Measurements from ENCODE around the gene NT5DC4.
A peak's percentile ranks its signal among the peaks of the same experiment; 100 is the strongest.

The NT5DC4 gene

DNA sequence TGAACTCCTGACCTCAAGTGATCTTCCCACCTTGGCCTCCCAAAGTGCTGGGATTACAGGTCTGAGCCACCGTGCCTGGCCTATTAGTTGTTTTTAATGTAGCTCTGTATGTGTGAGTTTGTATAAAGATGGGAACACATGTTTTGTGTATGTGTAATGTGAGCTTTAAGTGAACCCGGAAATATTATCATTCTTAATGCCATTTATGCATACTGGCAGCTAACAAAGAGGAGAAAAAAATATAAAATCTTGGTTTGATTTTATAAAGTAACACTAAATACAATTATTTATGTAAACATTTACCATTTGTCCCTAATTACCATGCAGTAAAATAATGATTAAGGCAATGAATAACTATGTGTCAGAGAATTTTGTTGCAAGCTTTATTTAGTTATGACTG lies 52.7 kb downstream of the NT5DC4 start:
- ATAC-seq (no peak), DNase-seq (no peak)
- H3K4me1 Mint-ChIP-seq: peaks cover 12% of the 10 kb centered on the region
- H3K27me3 Mint-ChIP-seq: peaks cover 13% of the 10 kb centered on the region
- no peak overlapping the region for H3K27ac Mint-ChIP-seq
- peaks cover 10 to 15% of the 10 kb centered on the region in 2 donors for H3K9me3 Mint-ChIP-seq
- no peak overlapping the region for H3K4me3 Mint-ChIP-seq

DNA sequence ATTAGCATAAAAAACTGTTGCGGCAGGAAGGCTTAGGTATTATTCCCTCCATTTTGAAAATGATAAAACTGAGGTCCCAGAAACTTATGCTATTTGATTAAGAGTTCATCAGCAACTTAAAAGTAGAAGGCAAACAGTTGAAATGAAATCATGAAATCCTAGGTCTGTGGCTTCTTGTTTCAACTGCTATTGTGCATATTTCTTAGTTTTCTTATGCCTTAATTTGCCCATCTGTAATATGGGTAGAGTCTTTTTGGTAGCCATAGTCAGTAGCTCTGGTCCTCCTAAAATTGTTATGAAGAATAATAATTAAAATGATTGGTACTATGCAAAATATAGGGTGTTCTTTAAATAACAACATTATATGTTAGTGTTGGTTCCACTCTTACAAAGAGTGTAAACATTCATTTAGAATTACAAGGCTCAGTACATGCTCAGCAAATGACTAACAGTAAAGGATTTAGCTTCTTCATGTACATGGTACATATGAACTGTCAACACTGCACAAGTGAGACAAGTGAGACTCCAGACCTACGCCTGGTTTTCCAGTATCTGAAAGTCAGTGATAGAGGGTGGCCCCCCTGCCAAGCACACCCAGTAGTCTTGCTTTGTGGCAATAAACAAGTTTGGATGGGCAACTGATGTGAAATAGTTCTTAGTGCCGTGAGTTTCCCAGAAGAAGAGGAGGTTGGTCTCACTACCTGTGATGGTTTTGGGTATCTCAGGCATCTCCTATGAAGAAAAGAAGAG lies 53.9 kb downstream of the NT5DC4 start:
- H3K4me1 Mint-ChIP-seq: peaks cover 12% of the 10 kb centered on the region
- H3K4me3 Mint-ChIP-seq: no peak overlapping the region
- ATAC-seq (no peak), DNase-seq (no peak)
- peaks cover 10 to 15% of the 10 kb centered on the region in 2 donors for H3K9me3 Mint-ChIP-seq
- peaks cover 21% of the 10 kb centered on the region for H3K27me3 Mint-ChIP-seq
- no peak overlapping the region for H3K27ac Mint-ChIP-seq

DNA sequence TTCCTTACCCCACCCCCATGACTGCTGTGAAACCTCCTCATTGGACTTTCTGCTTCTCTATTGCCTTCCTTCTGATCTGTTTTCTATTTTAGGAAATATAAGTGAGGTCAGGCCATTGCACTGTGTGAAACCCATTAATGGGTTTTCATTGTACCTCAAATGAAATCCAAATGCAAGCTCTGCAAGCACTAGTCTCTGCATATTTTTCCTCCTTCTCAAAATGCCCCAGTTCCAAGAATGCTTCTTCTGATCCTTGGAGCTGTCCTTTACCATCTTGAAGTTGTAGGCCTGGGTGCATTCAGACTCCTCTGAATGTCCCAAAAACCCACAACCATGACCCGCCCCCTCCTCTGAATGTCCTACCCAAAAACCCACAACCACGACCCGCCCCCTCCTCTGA lies 55.3 kb downstream of the NT5DC4 start:
- no peak overlapping the region for H3K27ac Mint-ChIP-seq
- peaks cover 10 to 15% of the 10 kb centered on the region in 2 donors for H3K9me3 Mint-ChIP-seq
- no peak overlapping the region for H3K4me3 Mint-ChIP-seq
- H3K27me3 Mint-ChIP-seq: peaks cover 21% of the 10 kb centered on the region
- peaks cover 12% of the 10 kb centered on the region for H3K4me1 Mint-ChIP-seq
- no peak for DNase-seq
- ATAC-seq: peak; percentile 18

DNA sequence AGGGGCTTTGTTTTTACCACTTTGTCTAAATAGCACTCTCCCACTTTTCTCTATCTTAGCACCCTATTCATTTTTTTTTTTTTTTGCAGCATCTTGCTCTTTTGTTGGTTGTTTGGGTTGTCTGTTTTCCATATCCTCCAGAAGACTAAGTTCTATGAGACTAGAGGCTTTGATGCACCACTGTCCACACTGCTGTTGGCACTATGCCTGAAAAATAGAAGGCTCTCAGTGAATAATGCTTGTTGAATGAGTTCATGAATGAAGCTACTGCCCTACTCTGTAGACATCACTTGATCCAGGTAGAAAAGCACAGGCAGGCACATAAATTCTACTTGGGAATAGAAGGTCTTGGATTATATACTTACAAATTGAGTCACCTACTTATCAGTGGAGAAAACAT lies 56.2 kb downstream of the NT5DC4 start:
- DNase-seq (no peak), ATAC-seq (no peak)
- Mint-ChIP-seq H3K4me3 (peak overlapping the region in 1 of 2 donors; percentile 57), H3K27me3 (peaks cover 28% of the 10 kb centered on the region), H3K9me3 (peaks cover 10 to 15% of the 10 kb centered on the region in 2 donors), H3K27ac (peak overlapping the region; percentile 47 to 60), H3K4me1 (peaks cover 12% of the 10 kb centered on the region)

DNA sequence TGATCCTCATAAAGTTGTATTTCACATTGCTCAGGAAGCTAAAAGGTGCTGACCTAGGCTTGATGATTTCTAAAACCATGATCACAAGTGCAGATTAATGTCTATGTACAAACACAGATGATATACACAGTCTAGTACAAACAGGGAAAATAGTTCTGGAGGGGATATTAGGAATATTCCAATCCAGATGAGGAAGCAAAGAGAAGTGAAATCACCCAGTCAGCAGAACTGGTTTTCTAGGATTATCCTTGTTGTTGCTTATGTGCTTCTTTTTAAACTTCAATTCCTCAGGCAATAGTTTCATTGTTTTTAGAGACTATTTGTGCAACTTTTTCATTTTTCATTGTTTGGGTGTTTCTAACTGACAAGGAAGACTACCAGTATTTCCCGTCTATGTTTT lies 58.8 kb downstream of the NT5DC4 start:
- DNase-seq (no peak), ATAC-seq (no peak)
- peaks cover 12% of the 10 kb centered on the region for H3K4me1 Mint-ChIP-seq
- H3K4me3 Mint-ChIP-seq: no peak overlapping the region
- H3K27ac Mint-ChIP-seq: no peak overlapping the region
- H3K9me3 Mint-ChIP-seq: peaks cover 10 to 15% of the 10 kb centered on the region in 2 donors
- peaks cover 47% of the 10 kb centered on the region for H3K27me3 Mint-ChIP-seq

DNA sequence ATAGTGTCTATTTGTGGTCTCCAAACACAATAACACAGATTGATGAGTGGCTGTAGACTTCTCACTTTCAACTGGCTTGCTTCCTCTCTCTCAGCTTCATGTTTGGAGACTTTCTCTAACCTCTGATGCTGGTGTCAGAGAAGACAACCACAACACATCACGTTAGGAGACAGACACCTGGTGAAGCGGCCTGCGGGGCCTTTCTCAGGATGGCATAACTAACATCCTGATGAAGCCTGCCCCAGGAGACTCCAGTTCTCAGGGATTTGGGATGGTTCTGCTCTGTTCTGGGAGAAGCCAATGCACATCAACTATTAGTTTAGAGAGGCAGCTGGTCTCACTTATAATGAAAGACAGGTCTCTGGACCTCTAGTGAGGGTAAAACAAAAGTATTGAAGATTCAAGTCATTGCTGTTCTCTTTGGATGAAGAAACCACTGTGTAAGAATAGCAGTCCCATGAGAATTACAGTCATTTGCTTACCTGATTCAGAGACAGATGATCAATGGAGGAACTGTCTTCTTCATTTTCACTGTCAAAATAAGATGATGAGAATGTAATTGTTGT lies 61.5 kb downstream of the NT5DC4 start:
- ATAC-seq: no peak
- H3K27ac Mint-ChIP-seq: no peak overlapping the region

GRCh38 chr2:112783187-112783714 lies 62.4 kb downstream of the NT5DC4 start:
- no peak for ATAC-seq
- no peak for DNase-seq
- no peak overlapping the region for H3K27ac Mint-ChIP-seq
- no peaks in the 10 kb centered on the region for H3K9me3 Mint-ChIP-seq
- H3K4me1 Mint-ChIP-seq: no peaks in the 10 kb centered on the region
- H3K27me3 Mint-ChIP-seq: peaks cover 54% of the 10 kb centered on the region
- no peak overlapping the region for H3K4me3 Mint-ChIP-seq

More for the DNA sequence above, 61.5 kb downstream of the NT5DC4 start:
- H3K4me3 Mint-ChIP-seq: no peak overlapping the region
- DNase-seq: no peak
- H3K9me3 Mint-ChIP-seq: peaks cover 3 to 4% of the 10 kb centered on the region in 2 donors
- peaks cover 5% of the 10 kb centered on the region for H3K4me1 Mint-ChIP-seq
- peaks cover 59% of the 10 kb centered on the region for H3K27me3 Mint-ChIP-seq

DNA sequence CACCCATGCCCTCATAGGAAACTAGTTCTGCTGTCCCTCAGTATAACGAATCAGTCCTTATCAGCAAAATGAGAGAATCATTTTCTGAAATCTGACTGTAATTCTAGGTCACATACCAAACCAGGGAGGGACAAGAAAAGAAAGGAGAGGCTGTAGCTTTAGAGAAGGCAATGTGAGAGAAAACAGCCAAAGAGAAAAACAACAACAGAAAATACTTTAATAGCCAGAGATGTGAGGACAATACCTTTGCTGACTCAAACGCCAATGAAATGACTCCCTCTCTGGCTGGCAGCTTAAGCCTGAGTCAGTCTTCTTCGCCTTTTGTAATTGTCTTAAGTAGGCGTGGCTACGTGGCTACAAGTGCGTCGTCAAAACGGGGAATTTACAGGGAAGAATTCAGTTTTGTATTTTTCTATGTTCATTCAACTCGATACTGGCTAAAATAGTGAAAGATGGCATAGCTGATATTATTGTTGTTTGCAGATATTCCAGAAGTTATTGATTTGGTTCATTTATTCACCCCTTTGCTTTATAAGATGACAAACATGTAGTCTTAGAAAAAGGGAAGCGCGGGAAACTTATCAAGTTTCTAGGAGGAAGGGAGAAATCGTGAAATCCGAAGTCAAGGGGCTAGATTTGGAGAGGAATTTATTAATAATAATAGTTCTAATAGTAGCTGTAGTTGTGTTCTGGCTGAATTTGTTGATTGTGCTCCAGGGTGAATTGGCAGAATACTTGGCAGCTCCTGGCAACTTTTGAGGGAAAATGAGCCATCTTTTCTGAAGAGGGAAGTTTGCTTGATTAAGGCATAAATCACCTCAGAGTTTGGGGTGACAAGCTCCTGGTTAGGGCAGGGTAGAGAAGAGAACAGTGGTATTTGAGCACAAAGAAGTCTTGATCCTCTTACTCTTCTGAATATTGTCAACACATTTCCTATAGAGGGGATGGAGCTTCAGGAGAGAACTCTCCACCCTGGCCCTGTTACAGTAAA lies 63.7 kb downstream of the NT5DC4 start, which contains the start of gene IL1A:
IL1A (minus strand) TSS at position 295 of the 991 bp plus-strand sequence. CDS start 723 bp downstream, outside the sequence.
- H3K4me1 Mint-ChIP-seq: no peaks in the 10 kb centered on the region
- no peak for ATAC-seq
- H3K4me3 Mint-ChIP-seq: no peak within 1 kb of the TSS
- no peak for DNase-seq
- no peaks in the 10 kb centered on the region for H3K9me3 Mint-ChIP-seq
- peaks cover 54% of the 10 kb centered on the region for H3K27me3 Mint-ChIP-seq
- H3K27ac Mint-ChIP-seq: no peak within 1 kb of the TSS

DNA sequence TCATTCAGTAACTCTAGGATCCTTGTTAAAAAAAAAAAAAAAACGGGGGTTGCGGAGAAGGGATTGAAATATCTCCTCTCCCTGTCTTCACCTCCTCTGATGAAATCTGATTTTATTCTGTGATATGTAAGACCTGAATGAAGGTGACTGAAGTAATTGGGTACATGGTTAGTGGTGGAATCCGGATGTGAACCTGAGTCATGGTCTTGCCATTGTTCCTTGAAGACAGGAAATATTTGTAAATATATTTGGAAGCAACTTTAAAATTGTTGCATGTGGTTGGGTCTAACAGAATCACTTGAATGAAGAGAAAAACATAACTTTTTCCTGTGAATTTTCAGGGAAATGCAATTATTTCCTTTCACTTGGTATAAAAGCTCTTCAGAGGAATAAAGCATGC lies 66.5 kb downstream of the NT5DC4 start:
- Mint-ChIP-seq H3K4me3 (no peak overlapping the region), H3K9me3 (no peaks in the 10 kb centered on the region), H3K27ac (no peak overlapping the region), H3K4me1 (no peaks in the 10 kb centered on the region), H3K27me3 (peaks cover 43% of the 10 kb centered on the region)
- no peak for DNase-seq
- ATAC-seq: no peak

DNA sequence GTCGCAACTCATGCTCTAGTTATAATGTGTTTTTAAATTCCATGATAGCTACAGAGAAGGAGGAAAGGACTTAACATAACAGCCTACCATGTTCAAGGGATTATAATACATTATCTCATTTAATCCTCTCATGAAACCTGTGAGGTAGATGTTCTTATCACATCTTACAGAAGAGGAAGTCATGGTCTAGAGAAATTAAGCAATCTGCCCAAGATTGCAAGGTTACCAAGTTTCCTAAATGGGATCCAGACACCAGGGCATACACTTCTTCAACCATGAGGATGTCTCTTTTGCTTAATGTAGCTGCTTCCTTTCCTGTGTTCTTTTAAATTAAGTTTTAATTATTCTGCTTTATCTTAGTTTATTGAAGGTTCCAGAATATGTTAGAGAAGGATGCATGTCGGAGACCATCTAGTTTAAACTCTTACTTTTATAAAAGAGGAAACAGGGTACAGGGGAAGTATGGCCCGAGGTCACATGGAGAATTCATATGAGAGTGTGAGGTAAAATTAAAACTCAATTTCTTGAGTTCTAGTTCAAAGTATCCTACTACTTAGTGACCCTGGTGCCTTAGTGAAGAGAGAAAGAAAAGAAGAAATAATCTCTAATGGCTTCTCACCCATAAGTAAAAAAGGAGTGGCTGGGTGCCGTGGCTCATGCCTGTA lies 67.0 kb downstream of the NT5DC4 start:
- H3K27ac Mint-ChIP-seq: no peak overlapping the region
- peaks cover 41% of the 10 kb centered on the region for H3K27me3 Mint-ChIP-seq
- ATAC-seq (no peak), DNase-seq (no peak)
- peaks cover 0 to under 1% of the 10 kb centered on the region in 2 donors for H3K9me3 Mint-ChIP-seq
- H3K4me1 Mint-ChIP-seq: peaks cover under 1% of the 10 kb centered on the region
- no peak overlapping the region for H3K4me3 Mint-ChIP-seq

- ATAC-seq (no peak), DNase-seq (no peak)
- Mint-ChIP-seq H3K4me3 (no peak overlapping the region), H3K27ac (no peak overlapping the region), H3K27me3 (peaks cover 37% of the 10 kb centered on the region), H3K4me1 (peaks cover 9% of the 10 kb centered on the region), H3K9me3 (peaks cover 4 to 9% of the 10 kb centered on the region in 2 donors)
These were observed 67.8 kb downstream of the NT5DC4 start for GRCh38 chr2:112788653-112789052.
